Left colon (tissue), 2 donors: ENCODE results near the gene CUEDC1. TPM values are rescaled to one million over a fixed set of nuclear protein-coding genes. Genes with fewer than 3 reads are reported as not detected.
"Not testable (repeated sequence)": the region's sequence is repeated elsewhere in the genome, so short reads cannot be mapped to it uniquely, and the experiment has no call there.

Experiments used
- ATAC-seq: fragments of 200-7000 bp; cut with Tn5 transposase; one replicate; pipeline ENCODE4 v1.9.1; 2020; ENCODE audit warnings: mild to moderate bottlenecking, moderate library complexity
- DNase-seq, 2 donors: peaks; one replicate each; pipeline ENCODE4 v3.0.0-alpha.2; 2020
- intact Hi-C, 2 donors: fragments of 100-400 bp; cut with DNase I in 1 of 2; cut with micrococcal nuclease in 1 of 2; formaldehyde crosslinking; loops; one replicate each; pipeline versions ENCODE4 v1.11.2 to v1.14.0; 2022; cut with DNase I, micrococcal nuclease
- total RNA-seq, 2 donors: library from RNA; stranded (reverse); fragmentation: NEBNext Ultra II Directional; extraction: Animal tissue kit (Norgen Biotek cat#: 25700); gene quantifications; one replicate each; pipeline ENCODE4 v1.2.1, GENCODE V29; 2021
- donor health status: DM: no; HTN: no; CAD: no.
- donor health status: DM: yes; HTN: yes; CAD: no.

Gene CUEDC1
- total RNA-seq, 2 donors from 2014 or later, result 16.5 to 29.6 TPM

- DNase-seq (peak; percentile 75 to 86), ATAC-seq (peak; percentile 71)
- intact Hi-C loops, result loop anchor here in 1 of 2 donors (10.0 kb wide), 1 partner anchor 93 kb away; no protein-coding TSS in a partner anchor
Observed at GRCh38 chr17:57987581-57988300, 32.5 kb upstream of the CUEDC1 start, which contains the start of gene VEZF1. Gene VEZF1, minus strand, starts transcription at chr17:57988254. Its CDS starts 143 bp downstream, at chr17:57988111.

- DNase-seq (peak; percentile 44 to 47), ATAC-seq (peak; percentile 45)
- intact Hi-C loops, result loop anchor here in 1 of 2 donors (10.0 kb wide), 1 partner anchor 92 kb away; no protein-coding TSS in a partner anchor
Observed at GRCh38 chr17:57986841-57987580, 31.8 kb upstream of the CUEDC1 start.

GRCh38 chr17:57985675-57985974 is 30.4 kb upstream of the CUEDC1 start:
- ATAC-seq (no peak), DNase-seq (no peak)
- intact Hi-C loops, result loop anchor here in 1 of 2 donors (10.0 kb wide), 1 partner anchor 91 kb away; no protein-coding TSS in a partner anchor

- ATAC-seq, result no peak
Observed at GRCh38 chr17:57984936-57985674, 29.9 kb upstream of the CUEDC1 start.

GRCh38 chr17:57984261-57984890 is 29.2 kb upstream of the CUEDC1 start:
- ATAC-seq (no peak), DNase-seq (no peak)
- intact Hi-C loops, result loop anchor here in 1 of 2 donors (10.0 kb wide), 1 partner anchor 90 kb away; no protein-coding TSS in a partner anchor

More at GRCh38 chr17:57984936-57985674, 29.9 kb upstream of the CUEDC1 start:
- intact Hi-C loops, result loop anchor here in 1 of 2 donors (10.0 kb wide), 1 partner anchor 90 kb away; no protein-coding TSS in a partner anchor
- DNase-seq, result no peak

GRCh38 chr17:57983446-57983845 is 28.2 kb upstream of the CUEDC1 start:
- DNase-seq, result no peak
- intact Hi-C loops, result loop anchor here in 1 of 2 donors (10.0 kb wide), 1 partner anchor 89 kb away; no protein-coding TSS in a partner anchor
- no peak for ATAC-seq

GRCh38 chr17:57982452-57983170 is 27.4 kb upstream of the CUEDC1 start:
- no peak for ATAC-seq
- DNase-seq, result no peak
- intact Hi-C loops, result loop anchor here in 1 of 2 donors (10.0 kb wide), 1 partner anchor 88 kb away; no protein-coding TSS in a partner anchor

- DNase-seq, result no peak
- intact Hi-C loops, result loop anchor here in 1 of 2 donors (10.0 kb wide), 1 partner anchor 86 kb away; no protein-coding TSS in a partner anchor
- no peak for ATAC-seq
Observed at GRCh38 chr17:57980522-57980921, 25.3 kb upstream of the CUEDC1 start.

- ATAC-seq (no peak), DNase-seq (no peak)
- intact Hi-C loops, result no loop called here
Observed at GRCh38 chr17:57979076-57979475, 23.9 kb upstream of the CUEDC1 start.

GRCh38 chr17:57976594-57976993 is 21.4 kb upstream of the CUEDC1 start:
- DNase-seq (no peak), ATAC-seq (no peak)
- intact Hi-C loops, result no loop called here

- DNase-seq (no peak), ATAC-seq (peak; percentile 44)
Observed at GRCh38 chr17:57975044-57975443, 19.8 kb upstream of the CUEDC1 start.

GRCh38 chr17:57974053-57974824 is 19.0 kb upstream of the CUEDC1 start:
- DNase-seq, ATAC-seq, intact Hi-C loops: not testable (repeated sequence)

More at GRCh38 chr17:57975044-57975443, 19.8 kb upstream of the CUEDC1 start:
- intact Hi-C loops, result no loop called here

GRCh38 chr17:57972151-57972550 is 16.9 kb upstream of the CUEDC1 start:
- ATAC-seq, result no peak
- intact Hi-C loops, result no loop called here
- no peak for DNase-seq

GRCh38 chr17:57971572-57971971 is 16.4 kb upstream of the CUEDC1 start:
- DNase-seq (no peak), ATAC-seq (no peak)
- intact Hi-C loops, result no loop called here

- peak; percentile 41 for ATAC-seq
- DNase-seq, result no peak
- intact Hi-C loops, result no loop called here
Observed at GRCh38 chr17:57970710-57971109, 15.5 kb upstream of the CUEDC1 start.

- intact Hi-C loops, result no loop called here
- no peak for ATAC-seq
- DNase-seq, result no peak
Observed at GRCh38 chr17:57968456-57968855, 13.2 kb upstream of the CUEDC1 start.

- intact Hi-C loops, result no loop called here
- DNase-seq (no peak), ATAC-seq (no peak)
Observed at GRCh38 chr17:57966875-57967274, 11.7 kb upstream of the CUEDC1 start.
